Small intestine (tissue), 7 donors: Measurements from ENCODE around the gene AJAP1. TPM values are rescaled to one million over a fixed set of nuclear protein-coding genes. Genes with fewer than 3 reads are reported as not detected.

Experiments used
- DNase-seq, 2 donors: peaks; one replicate each; pipeline versions ENCODE4 v3.0.0 to v3.0.0-alpha.2; 2013
- FAIRE-seq: peaks from 2 replicates; lab custom pipeline; 2012; peaks lifted over from hg19 to GRCh38; lab: Jason Lieb, UNC
- H3K27ac ChIP-seq, 3 donors: one replicate each; pipeline ENCODE4 v1.5.1; 2013; ENCODE audit warnings: low read length in 2 of 3, mild to moderate bottlenecking in 2 of 3, control low read depth in 1 of 3, inconsistent platforms in 1 of 3, low read depth in 1 of 3, moderate library complexity in 1 of 3
- H3K27me3 ChIP-seq, 3 donors: one replicate each; pipeline ENCODE4 v1.6.1; 2013; ENCODE audit warnings: low read length in 3 of 3, inconsistent platforms in 1 of 3; ENCODE audit not compliant: control insufficient read depth in 3 of 3, insufficient read depth in 3 of 3
- H3K36me3 ChIP-seq, 3 donors: one replicate each; pipeline ENCODE4 v1.6.1; 2013; ENCODE audit warnings: low read length in 3 of 3, inconsistent platforms in 1 of 3, low read depth in 1 of 3, mild to moderate bottlenecking in 1 of 3, moderate library complexity in 1 of 3; ENCODE audit not compliant: control insufficient read depth in 3 of 3, insufficient read depth in 2 of 3
- H3K4me1 ChIP-seq, 3 donors: one replicate each; pipeline ENCODE4 v1.6.1; 2013; ENCODE audit warnings: low read length in 2 of 3, inconsistent platforms in 1 of 3, low read depth in 1 of 3, mild to moderate bottlenecking in 1 of 3, moderate library complexity in 1 of 3; ENCODE audit not compliant: control insufficient read depth in 3 of 3, insufficient read depth in 2 of 3
- H3K4me3 ChIP-seq, 3 donors: one replicate each; pipeline ENCODE4 v1.5.1; 2013; ENCODE audit warnings: low read length in 3 of 3, control low read depth in 1 of 3, inconsistent platforms in 1 of 3, low read depth in 1 of 3, mild to moderate bottlenecking in 1 of 3, moderate library complexity in 1 of 3
- H3K9me3 ChIP-seq, 2 donors: one replicate each; pipeline ENCODE4 v1.6.1; 2013; ENCODE audit warnings: low read depth in 1 of 2, low read length in 1 of 2; ENCODE audit not compliant: control insufficient read depth in 2 of 2, insufficient read depth in 1 of 2
- WGBS, 3 donors: extraction: QIAGEN DNeasy Blood & Tissue Kit; methylation state at CpG; one replicate each; pipeline ENCODE4 v1.1.7; 2013; 5-methylcytosine and 5-hydroxymethylcytosine counted together
- polyA plus RNA-seq, 4 donors: library from polyadenylated mRNA; stranded (reverse) in 3 of 4; unstranded in 1 of 4; fragments of 200-250 nt in 3 of 4; fragments of 120-200 nt in 1 of 4; gene quantifications; one replicate each; pipeline versions ENCODE4 v1.2.1 to v1.2.3, GENCODE V29; 2013
- donor health status: healthy with polysubstance abuse.
- donor health status: control.
- donor health status: control.
- donor health status: Bipolar disorder and iron deficiency.
- donor health status: healthy.

AJAP1 gene
- polyA plus RNA-seq, 4 donors = 0.13 to 0.27 (median 0.27) TPM; not detected in 1

GRCh38 chr1:4725416-4725815 lies 71.0 kb downstream of the AJAP1 start:
- no peak for FAIRE-seq
- no peaks in the 10 kb centered on the region for H3K36me3 ChIP-seq

DNA sequence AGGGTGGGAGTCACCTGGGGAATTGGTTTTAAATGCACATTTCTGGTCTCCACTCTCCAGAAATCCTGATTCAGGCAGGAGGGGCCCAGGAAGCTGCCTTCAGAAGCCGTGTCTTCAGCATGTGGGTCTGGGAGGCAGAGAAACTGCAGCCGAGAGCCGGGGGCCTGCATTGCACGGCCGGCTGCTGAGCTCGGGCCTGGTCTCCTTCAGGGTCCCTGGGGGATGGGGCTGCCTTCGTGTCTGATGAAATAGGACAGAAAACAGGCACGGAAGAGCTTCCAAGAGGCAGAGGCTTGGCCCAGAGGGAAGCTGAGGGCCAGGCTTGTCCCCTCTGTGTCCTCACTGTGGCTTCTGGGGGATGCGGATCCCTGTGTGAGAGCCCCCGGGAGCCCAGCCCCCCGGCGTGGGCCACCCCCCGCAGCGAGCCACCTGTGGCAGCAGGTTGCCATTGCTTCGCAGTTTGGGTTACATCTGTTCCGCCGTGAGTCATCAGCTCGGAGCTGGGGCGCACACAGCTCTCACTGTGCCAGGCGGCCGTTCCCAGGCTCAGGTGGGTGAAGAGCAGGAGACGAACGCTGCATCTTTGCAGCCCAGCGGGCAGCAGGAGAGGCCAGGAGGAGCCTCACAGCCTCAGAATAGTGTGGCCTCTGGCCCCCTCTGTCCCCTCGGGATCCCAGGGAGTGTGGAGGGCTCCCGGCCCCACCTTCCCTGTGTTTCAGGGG lies 72.4 kb downstream of the AJAP1 start:
- H3K4me3 ChIP-seq = no peak overlapping the region
- H3K36me3 ChIP-seq = no peaks in the 10 kb centered on the region
- H3K27ac ChIP-seq = no peak overlapping the region
- H3K9me3 ChIP-seq = no peaks in the 10 kb centered on the region
- DNase-seq (no peak), FAIRE-seq (no peak)
- WGBS, 3 donors = 74 to 78% (median 74%) methylated on average over 26 of the region's 26 CpGs
- no peaks in the 10 kb centered on the region for H3K27me3 ChIP-seq
- no peaks in the 10 kb centered on the region for H3K4me1 ChIP-seq

More at GRCh38 chr1:4725416-4725815, 71.0 kb downstream of the AJAP1 start:
- Histone ChIP-seq H3K4me1 (no peaks in the 10 kb centered on the region), H3K27ac (no peak overlapping the region), H3K4me3 (no peak overlapping the region), H3K27me3 (no peaks in the 10 kb centered on the region), H3K9me3 (no peaks in the 10 kb centered on the region)
- WGBS, 3 donors = 75 to 81% (median 77%) methylated on average over 12 of the region's 12 CpGs
- no peak for DNase-seq

- H3K36me3 ChIP-seq = no peaks in the 10 kb centered on the region
Observed at GRCh38 chr1:4728319-4729089, 74.1 kb downstream of the AJAP1 start.

GRCh38 chr1:4729090-4729471 lies 74.7 kb downstream of the AJAP1 start:
- 75 to 89% (median 84%) methylated on average over 12 of the region's 12 CpGs for WGBS, 3 donors
- FAIRE-seq = no peak
- no peaks in the 10 kb centered on the region for H3K4me1 ChIP-seq

More at GRCh38 chr1:4728319-4729089, 74.1 kb downstream of the AJAP1 start:
- no peaks in the 10 kb centered on the region for H3K4me1 ChIP-seq
- H3K9me3 ChIP-seq = no peaks in the 10 kb centered on the region
- FAIRE-seq (no peak), DNase-seq (no peak)
- H3K4me3 ChIP-seq = no peak overlapping the region
- no peak overlapping the region for H3K27ac ChIP-seq
- H3K27me3 ChIP-seq = no peaks in the 10 kb centered on the region
- 66 to 80% (median 69%) methylated on average over 19 of the region's 19 CpGs for WGBS, 3 donors

GRCh38 chr1:4730078-4730477 lies 75.7 kb downstream of the AJAP1 start:
- Histone ChIP-seq H3K9me3 (no peaks in the 10 kb centered on the region), H3K27ac (no peak overlapping the region), H3K36me3 (no peaks in the 10 kb centered on the region), H3K4me1 (no peaks in the 10 kb centered on the region), H3K27me3 (no peaks in the 10 kb centered on the region), H3K4me3 (no peak overlapping the region)
- DNase-seq (peak in 1 of 2 donors; percentile 5), FAIRE-seq (no peak)
- 50 to 59% (median 55%) methylated on average over 12 of the region's 12 CpGs for WGBS, 3 donors

More at GRCh38 chr1:4729090-4729471, 74.7 kb downstream of the AJAP1 start:
- Histone ChIP-seq H3K27me3 (no peaks in the 10 kb centered on the region), H3K36me3 (no peaks in the 10 kb centered on the region), H3K27ac (no peak overlapping the region), H3K4me3 (no peak overlapping the region), H3K9me3 (no peaks in the 10 kb centered on the region)
- no peak for DNase-seq

DNA sequence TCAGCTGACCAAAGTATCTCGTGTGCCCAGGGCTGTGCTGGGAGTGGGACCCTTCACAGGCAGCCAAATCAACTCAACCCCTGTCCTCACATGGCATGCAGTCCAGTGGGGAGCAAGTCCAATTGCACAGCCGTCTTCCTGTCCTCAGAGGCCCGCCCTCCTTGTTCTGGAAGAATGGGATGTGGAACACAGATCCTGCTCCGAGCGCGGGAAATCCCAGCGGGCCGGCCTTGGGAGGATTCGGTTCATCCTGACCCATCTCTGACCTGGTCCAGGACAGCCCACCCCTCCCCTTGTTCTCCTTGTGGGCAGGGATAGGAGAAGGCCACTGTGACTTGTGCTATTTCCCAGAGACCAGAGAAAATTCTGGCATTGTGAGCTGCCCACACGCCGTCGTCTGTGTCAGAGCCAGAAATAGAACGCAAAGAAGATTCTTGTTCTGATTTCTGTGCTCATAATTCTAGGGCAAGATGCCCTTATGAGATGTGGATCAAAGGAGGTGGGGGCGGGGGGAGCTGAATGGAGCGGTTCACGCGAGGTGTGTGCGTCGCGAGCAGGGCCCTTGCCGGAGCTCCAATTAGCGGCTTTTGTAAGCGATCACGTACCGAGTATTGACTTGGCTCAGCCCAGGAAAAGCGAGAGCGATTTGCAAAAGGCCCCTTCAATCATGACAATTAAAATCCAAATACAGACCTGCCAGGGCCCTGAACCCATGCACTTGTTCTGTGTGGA lies 79.2 kb downstream of the AJAP1 start:
- WGBS, 3 donors = 77 to 88% (median 84%) methylated on average over 27 of the region's 27 CpGs
- Histone ChIP-seq H3K27me3 (no peaks in the 10 kb centered on the region), H3K4me1 (no peaks in the 10 kb centered on the region), H3K9me3 (peaks cover 0 to 4% of the 10 kb centered on the region in 2 donors), H3K36me3 (no peaks in the 10 kb centered on the region), H3K27ac (no peak overlapping the region), H3K4me3 (no peak overlapping the region)
- DNase-seq (no peak), FAIRE-seq (no peak)

DNA sequence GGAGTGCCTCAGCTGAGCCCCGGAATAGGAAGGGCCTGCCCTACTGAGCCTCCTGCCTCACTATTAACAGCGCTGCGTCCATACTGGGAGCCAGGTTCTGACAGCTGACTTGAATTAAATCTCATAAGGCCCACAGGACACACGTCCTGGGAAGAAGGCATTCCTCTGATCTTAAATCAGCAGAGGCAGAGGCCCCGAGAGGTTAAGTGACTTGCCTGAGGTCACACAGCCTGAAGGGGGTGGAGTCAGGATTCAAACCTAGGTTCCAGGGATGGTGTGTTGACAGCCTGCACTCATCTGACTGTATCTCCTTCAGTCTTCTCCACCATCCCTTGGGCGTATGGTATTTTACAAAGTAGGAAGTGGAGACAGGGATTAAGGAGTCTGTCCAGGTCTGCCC lies 79.8 kb downstream of the AJAP1 start:
- Histone ChIP-seq H3K27me3 (no peaks in the 10 kb centered on the region), H3K9me3 (peaks cover 0 to 4% of the 10 kb centered on the region in 2 donors), H3K27ac (no peak overlapping the region), H3K36me3 (no peaks in the 10 kb centered on the region), H3K4me3 (no peak overlapping the region), H3K4me1 (no peaks in the 10 kb centered on the region)
- WGBS, 3 donors = 76 to 83% (median 79%) methylated on average over 6 of the region's 6 CpGs
- DNase-seq (no peak), FAIRE-seq (no peak)

DNA sequence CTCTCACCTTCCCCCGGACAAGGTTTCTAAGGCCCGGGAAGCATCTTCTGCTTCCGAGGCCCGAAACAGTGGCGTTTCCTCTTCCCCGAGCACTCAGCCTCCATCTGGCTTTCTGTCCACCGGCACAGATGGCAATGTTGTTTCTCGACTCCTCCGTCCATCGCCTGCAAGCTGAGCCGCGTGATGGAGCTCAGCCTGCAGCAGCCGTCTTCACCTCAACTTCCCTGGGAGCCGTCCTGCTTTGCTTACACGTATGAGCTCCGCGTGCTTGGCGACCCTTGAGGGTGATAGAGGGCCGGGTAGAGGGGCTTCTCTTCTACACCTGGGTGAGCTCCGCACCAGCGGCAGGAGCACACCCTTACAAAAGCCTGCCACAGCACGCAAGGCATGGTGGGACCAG lies 80.4 kb downstream of the AJAP1 start:
- Histone ChIP-seq H3K36me3 (no peaks in the 10 kb centered on the region), H3K4me3 (no peak overlapping the region), H3K27ac (no peak overlapping the region), H3K4me1 (no peaks in the 10 kb centered on the region), H3K9me3 (peaks cover 0 to 4% of the 10 kb centered on the region in 2 donors), H3K27me3 (no peaks in the 10 kb centered on the region)
- DNase-seq = no peak
- 85 to 86% (median 86%) methylated on average over 22 of the region's 22 CpGs for WGBS, 3 donors
- no peak for FAIRE-seq
